Middle frontal gyrus (tissue), 1 donor: ENCODE data around the gene FAM210A.
A peak's percentile ranks its signal among the peaks of the same experiment; 100 is the strongest.

Experiments used
- DNase-seq: peaks from one replicate; pipeline ENCODE4 v3.0.0-alpha.2; 2015; ENCODE audit warnings: low spot score; ENCODE audit errors: extremely low spot score

The FAM210A gene

GRCh38 chr18:13646633-13647032, 79.7 kb downstream of the FAM210A start:
- no peak for DNase-seq

- DNase-seq, result no peak
Observed at GRCh38 chr18:13645093-13645492, 81.3 kb downstream of the FAM210A start.

- no peak for DNase-seq
Observed at GRCh38 chr18:13643261-13643751, 83.1 kb downstream of the FAM210A start.

GRCh38 chr18:13642440-13642827, 83.9 kb downstream of the FAM210A start:
- DNase-seq, result no peak

- DNase-seq, result no peak
Observed at GRCh38 chr18:13641551-13642439, 84.6 kb downstream of the FAM210A start.

GRCh38 chr18:13640266-13640860, 86.0 kb downstream of the FAM210A start:
- no peak for DNase-seq

- no peak for DNase-seq
Observed at GRCh38 chr18:13638719-13639595, 87.4 kb downstream of the FAM210A start.

GRCh38 chr18:13635046-13635445, 91.3 kb downstream of the FAM210A start:
- no peak for DNase-seq

- no peak for DNase-seq
Observed at GRCh38 chr18:13633700-13634099, 92.7 kb downstream of the FAM210A start.

GRCh38 chr18:13630716-13631268, 95.6 kb downstream of the FAM210A start:
- DNase-seq, result no peak

GRCh38 chr18:13629841-13630715, 96.3 kb downstream of the FAM210A start:
- peak; percentile 72 for DNase-seq

GRCh38 chr18:13628211-13628610, 98.1 kb downstream of the FAM210A start:
- no peak for DNase-seq

GRCh38 chr18:13627639-13628038, 98.7 kb downstream of the FAM210A start:
- DNase-seq, result no peak

GRCh38 chr18:13626544-13626908, 99.8 kb downstream of the FAM210A start:
- no peak for DNase-seq

- DNase-seq, result no peak
Observed at GRCh38 chr18:13625843-13626543, 100.4 kb downstream of the FAM210A start.

- no peak for DNase-seq
Observed at GRCh38 chr18:13625355-13625754, 101.0 kb downstream of the FAM210A start.

GRCh38 chr18:13624563-13625237, 101.7 kb downstream of the FAM210A start:
- no peak for DNase-seq

GRCh38 chr18:13623871-13624270, 102.5 kb downstream of the FAM210A start:
- no peak for DNase-seq

GRCh38 chr18:13623348-13623747, 103.0 kb downstream of the FAM210A start:
- no peak for DNase-seq
